HEK293 (cell line): Measurements from ENCODE around the gene FAM229B.

Experiments used
- BCL6B ChIP-seq: fragments of 450-650 bp; formaldehyde crosslinking; IDR thresholded peaks from 2 replicates; pipeline ENCODE4 v1.5.1; 2017; ENCODE audit warnings: missing biosample characterization, missing genetic modification characterization
- HOXC10 ChIP-seq: sonication (generic); formaldehyde crosslinking; IDR thresholded peaks from 2 replicates; pipeline ENCODE4 v1.8.1; 2023; ENCODE audit warnings: mild to moderate bottlenecking, missing genetic modification reagents
- HOXD13 ChIP-seq: sonication (generic); formaldehyde crosslinking; IDR thresholded peaks from 2 replicates; pipeline ENCODE4 v1.8.0; 2022; ENCODE audit warnings: missing genetic modification reagents, borderline replicate concordance
- INSM2 ChIP-seq: fragments of 450-650 bp; formaldehyde crosslinking; IDR thresholded peaks from 2 replicates; pipeline ENCODE4 v1.5.1; 2016; ENCODE audit warnings: missing biosample characterization, missing genetic modification characterization
- KLF10 ChIP-seq: fragments of 450-650 bp; IDR thresholded peaks from 2 replicates; pipeline ENCODE4 v1.5.1; 2018; ENCODE audit warnings: missing biosample characterization, mild to moderate bottlenecking, missing genetic modification characterization
- MEIS1 ChIP-seq: sonication (generic); formaldehyde crosslinking; IDR thresholded peaks from 2 replicates; pipeline ENCODE4 v1.8.1; 2022; ENCODE audit warnings: missing genetic modification reagents, mild to moderate bottlenecking, borderline replicate concordance
- PRDM6 ChIP-seq: fragments of 450-650 bp; formaldehyde crosslinking; IDR thresholded peaks from 2 replicates; pipeline ENCODE4 v1.5.1; 2017; ENCODE audit warnings: missing biosample characterization, missing genetic modification characterization
- ZBTB21 ChIP-seq: fragments of 450-650 bp; formaldehyde crosslinking; IDR thresholded peaks from 2 replicates; pipeline ENCODE4 v1.5.1; 2017; ENCODE audit warnings: missing biosample characterization, missing genetic modification characterization
- ZBTB48 ChIP-seq: fragments of 450-650 bp; formaldehyde crosslinking; IDR thresholded peaks from 2 replicates; pipeline ENCODE4 v1.5.1; 2016; ENCODE audit warnings: missing biosample characterization, missing genetic modification characterization
- ZBTB49 ChIP-seq: fragments of 450-650 bp; formaldehyde crosslinking; IDR thresholded peaks from 2 replicates; pipeline ENCODE4 v1.5.1; 2016; ENCODE audit warnings: missing biosample characterization, missing genetic modification characterization, low read depth
- ZFP3 ChIP-seq: fragments of 450-650 bp; formaldehyde crosslinking; IDR thresholded peaks from 2 replicates; pipeline ENCODE4 v1.5.1; 2016; ENCODE audit warnings: low read depth, missing biosample characterization, missing genetic modification characterization
- ZNF155 ChIP-seq: fragments of 450-650 bp; formaldehyde crosslinking; IDR thresholded peaks from 2 replicates; pipeline ENCODE4 v1.5.1; 2016; ENCODE audit warnings: missing biosample characterization, missing genetic modification characterization
- ZNF169 ChIP-seq: fragments of 450-650 bp; formaldehyde crosslinking; IDR thresholded peaks from 2 replicates; pipeline ENCODE4 v1.5.1; 2016; ENCODE audit warnings: missing biosample characterization, missing genetic modification characterization
- ZNF18 ChIP-seq: fragments of 450-650 bp; formaldehyde crosslinking; IDR thresholded peaks from 2 replicates; pipeline ENCODE4 v1.5.1; 2016; ENCODE audit warnings: missing biosample characterization, missing genetic modification characterization
- ZNF2 ChIP-seq: fragments of 450-650 bp; formaldehyde crosslinking; IDR thresholded peaks from 2 replicates; pipeline ENCODE4 v1.5.1; 2016; ENCODE audit warnings: missing biosample characterization, missing genetic modification characterization
- ZNF302 ChIP-seq: fragments of 450-650 bp; formaldehyde crosslinking; IDR thresholded peaks from 2 replicates; pipeline ENCODE4 v1.5.1; 2016; ENCODE audit warnings: missing biosample characterization, missing genetic modification characterization, low read depth
- ZNF354C ChIP-seq: fragments of 450-650 bp; formaldehyde crosslinking; IDR thresholded peaks from 2 replicates; pipeline ENCODE4 v1.5.1; 2016; ENCODE audit warnings: missing biosample characterization, missing genetic modification characterization, low read depth, borderline replicate concordance
- ZNF404 ChIP-seq: fragments of 450-650 bp; formaldehyde crosslinking; IDR thresholded peaks from 2 replicates; pipeline ENCODE4 v1.5.1; 2017; ENCODE audit warnings: missing biosample characterization, missing genetic modification characterization
- ZNF423 ChIP-seq: fragments of 450-650 bp; formaldehyde crosslinking; IDR thresholded peaks from 2 replicates; pipeline ENCODE4 v1.5.1; 2016; ENCODE audit warnings: missing biosample characterization, missing genetic modification characterization
- ZNF433 ChIP-seq: fragments of 450-650 bp; formaldehyde crosslinking; IDR thresholded peaks from 2 replicates; pipeline ENCODE4 v1.5.1; 2016; ENCODE audit warnings: missing biosample characterization, missing genetic modification characterization, low read depth
- ZNF571 ChIP-seq: fragments of 450-650 bp; formaldehyde crosslinking; IDR thresholded peaks from 2 replicates; pipeline ENCODE4 v1.5.0; 2017; ENCODE audit warnings: missing biosample characterization, missing genetic modification characterization
- ZNF585B ChIP-seq: fragments of 450-650 bp; formaldehyde crosslinking; IDR thresholded peaks from 2 replicates; pipeline ENCODE4 v1.5.1; 2016; ENCODE audit warnings: missing biosample characterization, missing genetic modification characterization
- ZNF624 ChIP-seq: fragments of 450-650 bp; formaldehyde crosslinking; IDR thresholded peaks from 2 replicates; pipeline ENCODE4 v1.5.1; 2017; ENCODE audit warnings: missing biosample characterization, missing genetic modification characterization
- ZNF747 ChIP-seq: fragments of 450-650 bp; formaldehyde crosslinking; IDR thresholded peaks from 2 replicates; pipeline ENCODE4 v1.5.1; 2016; ENCODE audit warnings: missing biosample characterization, missing genetic modification characterization
- ZNF777 ChIP-seq: fragments of 450-650 bp; formaldehyde crosslinking; IDR thresholded peaks from 2 replicates; pipeline ENCODE4 v1.5.1; 2017; ENCODE audit warnings: missing biosample characterization, missing genetic modification characterization, borderline replicate concordance
- ZNF843 ChIP-seq: fragments of 450-650 bp; formaldehyde crosslinking; IDR thresholded peaks from 2 replicates; pipeline ENCODE4 v1.5.1; 2016; ENCODE audit warnings: missing biosample characterization, missing genetic modification characterization
- ZSCAN4 ChIP-seq: fragments of 450-650 bp; formaldehyde crosslinking; IDR thresholded peaks from 2 replicates; pipeline ENCODE4 v1.5.1; 2017; ENCODE audit warnings: missing biosample characterization, missing genetic modification characterization

The FAM229B gene

GRCh38 chr6:112043032-112044007 is 44.1 kb upstream of the FAM229B start (continued):
- TF ChIP-seq ZNF18 (tag by site-specific recombination) (no peak), ZNF423 (tag by site-specific recombination) (no peak), ZFP3 (tag by site-specific recombination) (no peak), ZNF354C (tag by site-specific recombination) (no peak), PRDM6 (tag by site-specific recombination) (no peak), ZNF777 (tag by site-specific recombination) (no peak), HOXC10 (CRISPR knock-in tag) (no peak), ZBTB49 (tag by site-specific recombination) (no peak), KLF10 (no peak; the same call in 1 of the 2 replicates), ZBTB48 (tag by site-specific recombination) (peak; percentile 66; the same call in 1 of the 2 replicates), ZNF169 (no peak), ZNF2 (tag by site-specific recombination) (peak; percentile 83), INSM2 (tag by site-specific recombination) (no peak), ZSCAN4 (tag by site-specific recombination) (no peak), ZNF155 (tag by site-specific recombination) (no peak), ZBTB21 (tag by site-specific recombination) (no peak), ZNF585B (tag by site-specific recombination) (no peak), ZNF433 (tag by site-specific recombination) (no peak), MEIS1 (no peak), ZNF624 (tag by site-specific recombination) (no peak), ZNF843 (tag by site-specific recombination) (0 out of 2 replicates have a peak, but pooled peaks have one; percentile 16), ZNF571 (no peak), HOXD13 (CRISPR knock-in tag) (no peak), ZNF404 (no peak), ZNF302 (no peak), BCL6B (tag by site-specific recombination) (no peak), ZNF747 (tag by site-specific recombination) (no peak)
